Testis (tissue), 2 donors: Measurements from ENCODE around the gene ZBTB20.

Experiments used
- CTCF ChIP-seq, 3 experiments: fragments of 450-650 bp in 2 of 3; fragments of 200-600 bp in 1 of 3; sonication (generic) in 1 of 3; IDR thresholded peaks; one replicate each; pipeline ENCODE4 v1.5.1; 2016 to 2019; ENCODE audit warnings: antibody characterized with exemption in 3 of 3, mild to moderate bottlenecking in 2 of 3, moderate library complexity in 1 of 3
- POLR2A ChIP-seq: fragments of 450-650 bp; IDR thresholded peaks from one replicate; pipeline ENCODE4 v1.6.1; 2017; ENCODE audit warnings: antibody characterized with exemption, mild to moderate bottlenecking, moderate library complexity

- TF ChIP-seq CTCF (IDR thresholded peaks at IDR 0.05) (no peak), POLR2A (no peak)
Observed at GRCh38 chr3:114873591-114873990, 273.5 kb downstream of the ZBTB20 start.
